PC-9 (cell line): ENCODE data around the gene CDC42.

Source experiments
- EZH2 ChIP-seq: fragments of 200-600 bp; sonication (generic); IDR thresholded peaks from 2 replicates; pipeline ENCODE4 v1.8.0; 2017; ENCODE audit warnings: antibody characterized with exemption, low read depth
- TF ChIP-seq, protein P1 (sequence below): fragments of 200-600 bp; sonication (generic); conservative IDR thresholded peaks from 2 replicates; pipeline ENCODE4 v1.6.1; 2017; ENCODE audit warnings: mixed run types, antibody characterized with exemption, mild to moderate bottlenecking, moderate library complexity

DNA sequence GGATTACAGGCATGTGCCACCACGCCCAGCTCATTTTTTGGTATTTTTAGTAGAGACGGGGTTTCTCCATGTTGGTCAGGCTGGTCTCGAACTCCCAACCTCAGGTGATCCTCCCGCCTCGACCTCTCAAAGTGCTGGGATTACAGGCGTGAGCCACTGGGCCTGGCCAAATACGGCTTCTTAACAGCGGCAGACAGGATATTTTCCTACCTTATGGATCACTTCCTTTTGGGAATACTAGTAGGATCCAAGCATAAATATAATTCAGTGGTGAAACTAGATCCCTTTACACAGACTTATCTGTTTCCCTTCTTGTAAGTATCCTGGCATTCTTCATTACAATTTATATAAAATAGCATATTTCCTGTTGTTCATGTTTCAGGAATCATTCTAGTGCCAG lies 49.5 kb downstream of the CDC42 start:
- TF ChIP-seq, protein P1, sequence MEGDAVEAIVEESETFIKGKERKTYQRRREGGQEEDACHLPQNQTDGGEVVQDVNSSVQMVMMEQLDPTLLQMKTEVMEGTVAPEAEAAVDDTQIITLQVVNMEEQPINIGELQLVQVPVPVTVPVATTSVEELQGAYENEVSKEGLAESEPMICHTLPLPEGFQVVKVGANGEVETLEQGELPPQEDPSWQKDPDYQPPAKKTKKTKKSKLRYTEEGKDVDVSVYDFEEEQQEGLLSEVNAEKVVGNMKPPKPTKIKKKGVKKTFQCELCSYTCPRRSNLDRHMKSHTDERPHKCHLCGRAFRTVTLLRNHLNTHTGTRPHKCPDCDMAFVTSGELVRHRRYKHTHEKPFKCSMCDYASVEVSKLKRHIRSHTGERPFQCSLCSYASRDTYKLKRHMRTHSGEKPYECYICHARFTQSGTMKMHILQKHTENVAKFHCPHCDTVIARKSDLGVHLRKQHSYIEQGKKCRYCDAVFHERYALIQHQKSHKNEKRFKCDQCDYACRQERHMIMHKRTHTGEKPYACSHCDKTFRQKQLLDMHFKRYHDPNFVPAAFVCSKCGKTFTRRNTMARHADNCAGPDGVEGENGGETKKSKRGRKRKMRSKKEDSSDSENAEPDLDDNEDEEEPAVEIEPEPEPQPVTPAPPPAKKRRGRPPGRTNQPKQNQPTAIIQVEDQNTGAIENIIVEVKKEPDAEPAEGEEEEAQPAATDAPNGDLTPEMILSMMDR, result no peak
- no peak for TF ChIP-seq EZH2
